HUDEP-2 (cell line): Measurements from ENCODE around the gene ZSCAN25.
"Not testable (repeated sequence)": the region's sequence is repeated elsewhere in the genome, so short reads cannot be mapped to it uniquely, and the experiment has no call there.

Experiments
- DNase-seq, 76 experiments: peaks; one replicate each; lab custom pipeline; 2025; ENCODE audit not compliant: unreplicated experiment in 76 of 76; lab: John Stamatoyannopoulos, UW

Gene ZSCAN25

DNA sequence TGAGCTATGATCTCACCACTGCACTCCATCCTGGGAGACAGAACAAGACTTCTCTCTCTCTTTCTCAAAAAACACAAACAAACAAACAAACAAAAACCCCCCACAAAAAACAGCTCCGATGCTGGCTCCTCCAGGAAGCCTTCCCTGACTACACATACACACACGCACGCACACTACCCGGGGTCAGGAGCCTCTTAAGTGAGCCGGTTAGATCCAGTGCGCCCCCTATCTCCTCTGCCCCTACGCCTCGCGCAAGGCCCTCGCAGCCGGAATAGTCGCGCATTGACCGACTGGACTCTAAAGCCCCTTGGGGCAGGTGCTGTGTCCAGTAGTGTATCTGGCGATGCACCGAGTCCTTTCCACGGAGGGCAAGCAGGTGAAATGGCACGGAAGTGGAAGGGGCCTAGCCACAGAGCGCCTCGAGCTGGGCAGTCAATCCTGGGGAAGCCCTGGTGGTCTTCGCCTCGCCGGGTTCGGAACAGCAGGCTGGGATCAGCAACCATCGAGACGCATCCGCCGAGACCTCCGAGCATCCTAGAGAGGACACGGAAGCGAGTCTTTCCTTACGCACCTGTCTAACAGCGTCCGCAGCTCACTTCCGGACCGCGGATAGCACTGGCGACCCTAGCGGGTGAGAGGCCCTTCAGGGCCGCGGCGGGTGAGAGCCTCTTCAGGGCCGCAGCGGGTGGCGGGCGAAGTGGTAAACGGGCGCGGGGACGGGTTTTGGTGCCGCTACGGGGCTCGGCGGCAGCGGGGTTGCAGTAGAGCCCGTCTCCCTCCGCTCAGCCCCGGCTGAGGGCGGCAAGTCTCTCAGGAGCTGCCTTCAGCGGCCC lies at the start of gene ZSCAN25:
Gene ZSCAN25, plus strand, starts transcription at position 588 of the 833 bp plus-strand sequence. CDS start 2,661 bp downstream, outside the sequence.
- peak; percentile 17 to 92 (median 83) for DNase-seq

DNA sequence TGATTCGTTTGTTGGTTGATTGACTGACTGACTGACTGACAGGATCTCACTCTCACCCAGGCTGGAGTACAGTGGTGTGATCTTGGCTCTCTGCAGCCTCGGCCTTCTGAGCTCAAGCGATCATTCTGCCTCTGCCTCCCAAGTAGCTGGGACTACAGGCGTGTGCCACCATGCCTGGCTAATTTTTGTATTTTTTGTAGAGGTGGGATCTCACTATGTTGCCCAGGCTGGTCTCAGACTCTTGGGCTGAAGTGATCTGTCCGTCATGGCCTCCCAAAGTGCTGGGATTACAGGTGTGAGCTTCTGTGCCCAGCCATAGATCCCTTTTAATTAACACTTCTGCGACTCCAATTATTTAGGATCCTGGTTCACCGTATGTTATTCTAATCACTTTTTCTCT lies 48.0 kb upstream of the ZSCAN25 start:
- not testable (repeated sequence) for DNase-seq

DNA sequence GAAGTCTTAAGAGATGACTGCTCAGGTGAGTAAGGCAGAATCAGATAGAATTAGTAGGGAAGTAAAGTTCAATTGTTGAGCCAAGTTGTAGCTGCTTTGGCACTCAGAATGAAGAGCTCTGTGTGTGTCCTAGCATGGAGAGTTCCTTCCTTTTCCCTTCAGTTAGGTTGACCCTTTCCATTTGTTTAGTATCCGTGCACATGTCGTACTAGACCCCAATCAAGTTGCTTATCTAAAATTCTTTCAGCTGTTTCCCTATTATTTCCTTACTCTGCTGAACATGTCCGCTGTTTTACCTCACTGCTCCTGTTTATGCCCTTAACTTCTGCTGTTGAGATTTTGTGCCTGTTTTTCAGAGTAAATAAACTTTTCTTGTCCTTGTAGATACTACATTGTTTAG lies 45.0 kb upstream of the ZSCAN25 start:
- no peak for DNase-seq

GRCh38 chr7:99573257-99573656 lies 43.5 kb upstream of the ZSCAN25 start:
- no peak for DNase-seq

DNA sequence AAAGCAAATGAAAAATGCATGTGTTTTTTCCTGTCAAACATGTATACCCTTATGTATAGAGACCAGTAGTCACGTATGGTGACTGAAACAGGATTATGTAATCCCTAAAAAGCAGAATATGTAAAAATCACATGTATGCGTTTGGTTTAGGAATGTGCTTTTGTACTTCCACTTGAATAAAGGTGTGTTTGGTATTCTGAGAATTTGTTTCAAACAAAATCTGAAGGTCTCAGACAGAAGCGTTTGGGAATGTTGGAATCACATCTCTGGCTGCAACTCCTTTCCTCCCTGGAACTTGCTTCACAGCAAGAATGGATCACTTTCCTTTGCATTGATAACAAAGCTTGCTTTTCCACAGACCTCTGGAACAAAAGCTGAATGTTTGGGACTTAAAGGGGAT lies 40.5 kb upstream of the ZSCAN25 start:
- no peak for DNase-seq

- no peak for DNase-seq
Measured at GRCh38 chr7:99579281-99579955, 37.3 kb upstream of the ZSCAN25 start.

DNA sequence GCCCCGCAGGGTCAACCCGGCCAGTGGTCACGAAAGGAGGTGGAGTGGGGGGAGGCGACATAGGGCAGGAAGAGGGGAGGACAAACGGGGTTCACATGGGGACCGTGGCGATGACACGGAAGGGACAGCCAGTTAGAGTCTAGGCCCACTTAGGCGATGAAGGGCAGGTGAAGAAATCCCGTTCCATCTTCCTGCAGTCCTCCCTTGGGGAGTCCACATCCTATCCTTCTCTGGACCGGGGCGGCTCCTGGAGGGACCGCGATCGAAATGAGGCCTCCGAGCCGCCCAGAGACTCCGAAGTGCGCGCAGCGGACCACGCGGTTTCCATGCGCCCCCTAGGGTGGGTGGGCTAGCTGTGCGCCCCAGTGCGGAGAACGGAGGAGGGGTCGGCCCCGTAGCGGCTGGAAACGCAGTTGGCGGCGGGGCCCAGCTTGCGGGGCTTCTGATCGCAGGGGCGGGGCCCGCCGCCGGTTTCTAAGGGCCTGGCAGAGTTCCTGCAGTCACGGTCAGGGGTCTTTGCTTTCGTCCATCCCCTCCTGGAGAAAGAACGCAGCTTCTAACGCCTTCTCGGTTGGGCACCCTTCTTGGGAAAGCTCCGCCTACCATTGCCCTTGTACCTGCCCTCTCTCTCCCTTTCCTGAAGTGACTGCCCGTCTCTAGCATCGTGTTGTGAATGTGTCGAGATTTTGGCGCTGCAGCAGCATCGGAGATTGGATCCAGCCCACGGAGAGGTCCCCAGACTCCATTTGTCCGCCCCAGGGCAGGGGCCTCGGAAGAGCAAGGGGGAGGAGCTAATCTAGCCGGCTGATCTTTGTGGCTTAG lies 36.6 kb upstream of the ZSCAN25 start:
- DNase-seq: peak in 1 of 76 experiments; percentile 4

GRCh38 chr7:99580778-99581332 lies 35.9 kb upstream of the ZSCAN25 start:
- not testable (repeated sequence) for DNase-seq

GRCh38 chr7:99588868-99589267 lies 27.9 kb upstream of the ZSCAN25 start:
- DNase-seq: no peak

GRCh38 chr7:99594948-99595745 lies 21.6 kb upstream of the ZSCAN25 start:
- DNase-seq: no peak

- no peak for DNase-seq
Measured at GRCh38 chr7:99596408-99596955, 20.3 kb upstream of the ZSCAN25 start.

DNA sequence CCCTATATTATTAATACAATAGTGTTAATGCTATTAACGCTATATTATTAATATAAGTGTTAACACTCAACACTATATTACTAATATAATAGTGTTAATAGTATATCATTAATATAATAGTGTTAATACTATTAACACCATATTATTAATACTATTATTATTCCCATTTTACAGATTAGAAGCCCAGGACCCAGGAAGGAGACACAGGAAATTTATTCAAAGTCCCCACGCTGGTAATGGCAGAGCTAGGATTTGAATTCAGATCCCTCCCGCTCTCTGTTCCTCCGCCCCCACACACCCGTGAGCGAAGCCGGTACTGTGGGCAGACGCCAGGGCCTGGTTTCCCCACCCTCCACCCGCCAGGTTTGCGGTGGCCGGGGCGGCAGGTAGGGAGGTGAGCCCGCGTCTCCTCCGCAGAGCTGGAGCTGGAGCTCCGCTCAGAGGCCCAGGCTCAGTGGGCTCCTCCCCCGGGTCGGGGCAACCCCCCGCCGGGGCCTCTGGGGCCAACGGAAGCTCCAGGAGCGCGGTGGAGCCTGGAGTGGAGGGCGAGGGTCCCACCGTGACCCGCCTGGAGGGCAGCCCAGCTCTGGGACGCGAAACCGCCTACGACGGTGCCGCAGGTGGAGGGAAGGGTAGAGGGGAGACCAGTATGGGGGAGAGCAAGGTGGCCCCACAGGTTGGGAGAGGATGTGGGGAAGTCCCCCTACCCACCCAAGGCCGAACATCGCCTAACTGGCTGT lies 18.8 kb upstream of the ZSCAN25 start, which contains the start of gene TMEM225B:
Gene TMEM225B, plus strand, starts transcription at position 506 of the 740 bp plus-strand sequence. CDS start 6,122 bp downstream, outside the sequence.
- peak in 1 of 76 experiments; percentile 4 for DNase-seq

- no peak for DNase-seq
Measured at GRCh38 chr7:99599836-99600235, 16.9 kb upstream of the ZSCAN25 start.

DNA sequence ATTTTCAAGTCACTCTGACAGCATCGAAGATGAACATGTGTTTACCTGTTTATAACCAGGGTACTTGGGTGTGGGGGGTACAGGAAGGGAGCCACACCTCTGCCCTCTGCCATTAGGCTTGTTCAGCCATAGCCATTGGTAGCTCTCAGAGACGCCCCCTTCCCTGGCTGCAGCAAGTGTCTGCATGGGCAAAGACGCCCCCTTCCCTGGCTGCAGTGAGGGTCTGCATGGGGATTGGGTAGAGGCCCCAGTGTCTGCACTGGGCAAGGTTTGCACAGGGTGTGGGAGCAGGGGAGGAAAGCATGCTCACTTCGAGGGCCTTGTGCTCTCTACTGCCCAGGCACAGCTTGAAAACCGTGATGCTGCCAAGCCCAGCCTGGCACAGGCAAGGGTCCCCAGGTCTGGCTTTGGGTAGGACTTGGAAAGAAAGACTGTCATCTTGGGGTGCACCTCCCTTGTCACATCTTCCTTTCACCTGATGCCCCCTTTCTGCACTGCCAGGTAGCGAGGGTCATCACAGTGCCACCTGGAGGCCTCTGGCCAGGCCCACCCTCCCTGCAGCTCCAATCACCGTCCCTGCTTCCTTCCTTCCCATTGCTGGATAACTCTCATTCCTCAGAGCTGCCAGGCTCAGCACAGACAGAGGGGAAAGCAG lies 15.0 kb upstream of the ZSCAN25 start:
- no peak for DNase-seq

DNA sequence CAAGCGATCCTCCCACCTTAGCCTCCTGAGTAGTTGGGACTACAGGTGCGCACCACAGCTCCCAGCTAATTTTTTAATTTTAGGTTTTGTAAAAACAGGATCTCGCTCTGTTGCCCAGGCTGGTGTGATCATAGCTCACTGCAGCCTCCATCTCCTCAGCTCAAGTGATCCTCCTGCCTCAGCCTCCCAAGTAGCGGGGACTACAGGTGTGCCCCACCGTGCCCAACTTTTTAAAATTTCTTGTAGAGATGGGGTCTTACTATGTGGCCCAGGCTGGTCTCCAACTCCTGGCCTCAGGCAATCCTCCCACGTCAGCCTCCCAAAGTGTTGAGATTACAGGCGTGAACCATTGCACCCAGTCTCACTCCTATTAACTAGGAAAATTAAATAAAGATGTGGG lies 11.2 kb upstream of the ZSCAN25 start:
- DNase-seq: no peak

DNA sequence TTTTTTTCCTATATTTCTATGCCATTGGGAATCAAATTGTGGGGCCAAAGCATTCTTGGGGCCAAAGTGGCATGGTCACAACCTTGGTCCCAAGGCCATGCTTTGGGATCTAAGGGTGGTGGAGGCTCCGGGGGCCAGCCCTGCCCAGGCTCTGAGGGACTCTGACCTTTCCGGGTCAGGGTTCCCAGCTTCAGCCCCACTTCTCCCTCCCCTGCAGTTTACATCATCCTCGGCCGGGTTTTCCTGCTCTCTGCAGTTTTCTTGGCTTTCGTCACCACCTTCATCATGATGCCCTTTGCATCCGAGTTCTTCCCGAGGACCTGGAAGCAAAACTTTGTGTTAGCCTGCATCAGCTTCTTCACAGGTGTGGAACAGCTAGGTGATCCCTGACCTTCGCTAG lies 10.2 kb upstream of the ZSCAN25 start:
- DNase-seq: no peak

DNA sequence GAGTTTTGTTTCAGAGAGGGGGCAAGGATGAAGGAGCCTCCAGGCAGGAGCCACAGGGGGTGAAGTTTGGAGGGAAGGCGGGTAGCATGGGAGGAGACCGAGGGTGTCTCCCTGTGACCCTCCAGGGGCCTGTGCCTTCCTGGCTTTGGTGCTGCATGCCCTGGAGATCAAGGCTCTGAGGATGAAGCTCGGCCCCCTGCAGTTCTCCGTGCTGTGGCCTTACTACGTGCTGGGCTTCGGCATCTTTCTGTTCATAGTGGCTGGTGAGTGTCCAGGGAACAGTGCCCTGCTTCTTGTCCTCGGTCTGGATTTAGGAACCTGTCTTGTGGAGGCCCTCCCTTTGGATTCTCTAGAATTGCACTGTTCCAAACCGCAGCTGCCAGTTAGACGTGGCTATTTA lies 9.2 kb upstream of the ZSCAN25 start:
- no peak for DNase-seq

GRCh38 chr7:99614495-99614894 lies 2.3 kb upstream of the ZSCAN25 start:
- DNase-seq: no peak
